H1 (cell line): Measurements from ENCODE around the gene PLPP2. TPM values are rescaled to one million over a fixed set of nuclear protein-coding genes. Genes with fewer than 3 reads are reported as not detected.

Source experiments
- ATF3 ChIP-seq: IDR thresholded peaks from 2 replicates; pipeline ENCODE4 v1.6.1; 2011; ENCODE audit warnings: low read depth, mild to moderate bottlenecking, low read length; ENCODE audit not compliant: insufficient read depth
- HDAC2 ChIP-seq, 2 experiments: fragments of 300-600 bp in 1 of 2; sonication (generic) in 1 of 2; IDR thresholded peaks; 2 replicates each; pipeline ENCODE4 v1.6.1; 2011 to 2012; ENCODE audit warnings: low read depth in 2 of 2, low read length in 2 of 2, mild to moderate bottlenecking in 2 of 2, moderate library complexity in 2 of 2, borderline replicate concordance in 1 of 2, inconsistent platforms in 1 of 2
- TBP ChIP-seq: IDR thresholded peaks from 2 replicates; pipeline ENCODE4 v1.6.1; 2011; ENCODE audit warnings: low read depth, low read length, improper control_type of control experiment
- polyA plus RNA-seq, 7 experiments: library from polyadenylated mRNA; depleted of rRNA in 3 of 7; stranded (reverse) in 5 of 7; unstranded in 2 of 7; fragments of >200 nt in 5 of 7; fragments of 200-250 nt in 2 of 7; gene quantifications; 1 replicate in 5 of 7; 2 replicates in 1 of 7; 4 replicates in 1 of 7; pipeline versions ENCODE4 v1.2.1 to v1.2.3, GENCODE V29; 2011 to 2013; ENCODE audit warnings: missing spikeins in 2 of 7, mixed read lengths in 2 of 7
- total RNA-seq: library from RNA; stranded (reverse); fragmentation: NEBNext Ultra II Directional; extraction: Animal tissue kit (Norgen Biotek cat#: 25700); gene quantifications from 2 replicates; pipeline ENCODE4 v1.2.1, GENCODE V29; 2021

PLPP2 gene
- total and polyA plus RNA-seq, 2 of the 8 experiments (the other 6 are each of a cell fraction or from before 2014, with no cell fraction given): 101 to 195 TPM

- TF ChIP-seq HDAC2 (IDR thresholded peaks at IDR 0.05; ENCODE audit: borderline replicate concordance in 1 of 2, low read depth in 2 of 2, low read length in 2 of 2): no peak
- TF ChIP-seq TBP: no peak
- no peak for TF ChIP-seq ATF3
- TF ChIP-seq, all 59 proteins: peak for 6
Measured at GRCh38 chr19:294946-295686, 3.9 kb upstream of the PLPP2 start (continued).
